ENCODE data around the gene RBM41. TPM values are rescaled to one million over a fixed set of nuclear protein-coding genes. Genes with fewer than 3 reads are reported as not detected.

Gene RBM41
- total RNA-seq, 1 donor from 2014 or later: 24.2 TPM

Other genes starting within 250 kb of the RBM41 start
- gene RIPPLY1, start 215.5 kb downstream of the RBM41 start, total RNA-seq: not detected in 3 replicates
- gene CLDN2, start 198.4 kb downstream of the RBM41 start, total RNA-seq: not detected in 3 replicates
- gene MORC4, start 118.6 kb downstream of the RBM41 start, total RNA-seq: 22.2 to 23.0 TPM (median 22.9 TPM) in 3 replicates
- gene NUP62CL, start 87.6 kb upstream of the RBM41 start, total RNA-seq: 2.5 to 4.0 TPM (median 2.7 TPM) in 3 replicates
- gene DNAAF6, start 87.8 kb upstream of the RBM41 start, total RNA-seq: not detected in 3 replicates

Measured in mesothelial cell of epicardium (in vitro differentiated cells).